DMS153 (cell line): ENCODE measurements around the gene RBM27.
"Not testable (repeated sequence)": the region's sequence is repeated elsewhere in the genome, so short reads cannot be mapped to it uniquely, and the experiment has no call there.

ENCODE experiments used
- DNase-seq: peaks from one replicate; lab custom pipeline; 2025; lab: John Stamatoyannopoulos, UW

Gene RBM27

GRCh38 chr5:146205499-146206202 is 2.2 kb downstream of the RBM27 start:
- no peak for DNase-seq

DNA sequence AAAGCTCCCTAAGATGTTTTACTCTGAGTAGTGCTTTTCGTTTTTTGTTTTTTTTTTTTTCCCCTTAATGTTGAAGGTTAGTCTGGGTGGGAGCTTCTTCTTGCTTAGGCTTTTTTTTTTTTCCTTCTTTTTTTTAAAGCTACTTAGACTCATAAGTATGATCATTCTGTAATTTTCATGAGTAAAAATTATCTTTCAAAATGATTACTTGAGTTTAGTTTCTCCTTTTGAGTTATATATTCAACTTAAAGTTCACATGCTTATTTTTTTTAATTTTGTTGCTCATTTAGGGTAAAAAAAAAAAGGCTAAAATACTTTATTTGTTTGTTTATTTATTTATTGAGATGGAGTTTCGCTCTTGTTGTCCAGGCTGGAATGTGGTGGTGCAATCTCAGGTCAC is 2.9 kb downstream of the RBM27 start:
- DNase-seq, result no peak

DNA sequence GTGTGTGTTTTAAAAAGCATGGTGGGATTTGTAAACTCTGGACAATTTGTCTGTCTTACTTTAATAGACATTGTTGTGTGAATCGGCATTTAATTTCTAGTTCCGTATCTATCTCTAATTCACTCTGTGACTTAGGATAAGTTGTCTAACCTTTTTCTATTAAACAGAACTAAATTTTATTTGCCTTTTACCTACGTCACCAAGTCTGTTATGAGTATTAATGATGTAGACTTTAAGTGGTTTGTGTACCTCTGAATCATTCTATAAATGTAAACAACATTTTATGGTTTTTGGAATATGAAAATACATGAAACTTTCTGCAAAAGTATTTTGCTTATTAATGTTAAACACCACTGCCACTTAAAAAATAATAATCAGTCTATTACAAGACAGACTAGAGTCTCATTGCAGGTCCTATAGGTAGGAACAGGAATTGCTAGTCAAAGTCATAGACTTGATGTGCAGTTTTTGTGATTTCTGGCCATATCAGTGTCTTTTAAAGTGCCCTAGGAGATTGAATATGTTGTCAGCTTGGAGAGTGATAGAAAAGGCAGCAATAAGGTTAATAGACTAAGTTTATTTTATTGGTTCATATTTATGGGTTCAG is 5.6 kb downstream of the RBM27 start:
- DNase-seq, result no peak

DNA sequence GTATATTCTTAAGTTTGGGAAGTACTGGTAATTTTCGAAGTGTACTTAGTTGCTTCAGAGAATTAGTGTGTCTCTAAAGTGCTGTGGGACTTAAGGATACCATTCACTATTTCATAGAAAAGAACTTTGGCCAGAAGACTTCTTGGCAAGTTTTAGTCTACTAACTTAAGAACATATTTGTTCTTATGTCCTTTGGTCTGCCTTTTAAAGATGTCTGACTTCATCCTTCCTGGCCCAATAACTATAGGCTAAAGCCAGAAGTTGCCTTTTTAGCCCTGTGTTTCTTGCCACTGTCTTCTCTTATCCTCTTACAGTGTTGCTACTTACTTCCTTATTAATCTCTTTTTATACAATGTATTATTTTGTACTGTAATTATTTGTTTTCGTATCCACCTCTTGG is 6.3 kb downstream of the RBM27 start:
- DNase-seq, result no peak

DNA sequence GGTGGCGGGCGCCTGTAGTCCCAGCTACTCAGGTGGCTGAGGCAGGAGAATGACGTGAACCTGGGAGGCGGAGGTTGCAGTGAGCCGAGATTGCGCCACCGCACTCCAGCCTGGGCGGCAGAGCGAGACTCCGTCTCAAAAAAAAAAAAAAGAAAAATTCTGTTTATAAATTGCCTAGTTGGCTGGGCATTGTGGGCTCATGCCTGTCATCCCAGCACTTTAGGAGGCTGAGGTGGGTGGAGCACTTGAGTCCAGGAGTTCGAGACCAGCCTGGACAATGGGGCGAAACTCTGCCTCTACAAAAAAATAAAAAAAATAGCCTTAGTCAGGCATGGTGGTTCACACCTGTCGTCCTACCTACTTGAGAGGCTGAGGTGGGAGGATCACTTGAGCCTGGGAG is 7.4 kb downstream of the RBM27 start:
- DNase-seq, result not testable (repeated sequence)

DNA sequence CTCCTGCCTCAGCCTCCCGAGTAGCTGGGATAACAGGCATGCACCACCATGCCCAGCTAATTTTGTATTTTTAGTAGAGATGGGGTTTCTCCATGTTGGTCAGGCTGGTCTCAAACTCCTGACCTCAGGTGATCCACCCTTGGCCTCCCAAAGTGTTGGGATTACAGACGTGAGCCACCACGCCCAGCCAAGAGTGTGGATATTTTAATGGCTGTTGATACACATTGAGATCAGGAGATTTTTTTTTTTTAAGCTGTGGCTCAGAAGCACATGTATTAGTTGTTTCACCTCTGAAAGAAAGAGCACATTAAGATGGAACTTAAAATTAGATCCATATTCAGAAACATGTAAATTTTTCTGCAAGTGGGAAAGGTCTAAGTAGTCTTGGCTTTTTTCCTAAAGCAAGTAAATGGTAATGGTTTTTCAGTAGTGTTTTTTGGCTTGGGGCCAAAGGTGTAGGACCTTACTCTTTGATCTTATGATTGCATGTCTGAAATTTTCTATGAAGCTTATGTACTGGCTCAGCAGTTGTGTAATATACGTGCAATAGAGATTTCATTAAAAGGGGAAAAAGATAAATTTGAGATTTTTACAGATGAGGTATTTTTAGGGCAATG is 9.9 kb downstream of the RBM27 start:
- no peak for DNase-seq

DNA sequence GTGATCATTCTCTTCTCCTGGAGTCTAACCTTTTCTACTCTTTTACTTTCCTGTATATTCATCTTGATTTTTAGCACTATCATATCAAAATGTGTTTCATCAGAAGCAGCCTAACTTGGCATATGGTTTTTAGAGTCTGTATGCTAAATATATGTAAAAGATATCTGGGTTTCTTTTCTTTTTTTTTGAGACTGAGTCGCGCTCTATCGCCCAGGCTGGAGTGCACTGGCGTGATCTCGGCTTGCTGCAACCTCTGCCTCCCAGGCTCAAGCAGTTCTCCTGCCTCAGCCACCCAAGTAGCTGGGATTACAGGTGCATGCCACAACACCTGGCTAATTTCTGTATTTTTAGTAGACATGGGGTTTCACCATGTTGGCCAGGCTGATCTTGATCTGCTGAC is 11.5 kb downstream of the RBM27 start:
- not testable (repeated sequence) for DNase-seq

GRCh38 chr5:146218168-146218567 is 14.8 kb downstream of the RBM27 start:
- DNase-seq, result no peak

DNA sequence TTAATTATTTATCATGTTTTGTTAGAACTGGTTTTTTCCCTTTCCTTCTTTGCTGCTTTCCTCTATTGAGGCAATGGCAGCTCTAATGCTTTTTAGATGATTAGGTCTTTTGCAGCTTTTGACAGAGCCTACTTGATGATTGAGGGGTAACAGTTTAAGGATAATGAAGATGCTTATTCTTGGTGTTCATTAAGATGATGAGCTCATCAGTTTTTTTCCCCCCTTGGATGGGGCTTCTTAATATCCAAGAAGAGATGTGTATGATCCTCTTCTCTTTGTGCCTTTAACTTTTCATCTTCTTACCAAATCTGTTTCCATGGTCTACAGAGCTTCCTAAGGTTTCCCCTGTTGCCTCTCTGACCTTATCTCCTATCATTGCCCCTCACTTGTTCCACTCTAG is 15.8 kb downstream of the RBM27 start:
- DNase-seq, result no peak

DNA sequence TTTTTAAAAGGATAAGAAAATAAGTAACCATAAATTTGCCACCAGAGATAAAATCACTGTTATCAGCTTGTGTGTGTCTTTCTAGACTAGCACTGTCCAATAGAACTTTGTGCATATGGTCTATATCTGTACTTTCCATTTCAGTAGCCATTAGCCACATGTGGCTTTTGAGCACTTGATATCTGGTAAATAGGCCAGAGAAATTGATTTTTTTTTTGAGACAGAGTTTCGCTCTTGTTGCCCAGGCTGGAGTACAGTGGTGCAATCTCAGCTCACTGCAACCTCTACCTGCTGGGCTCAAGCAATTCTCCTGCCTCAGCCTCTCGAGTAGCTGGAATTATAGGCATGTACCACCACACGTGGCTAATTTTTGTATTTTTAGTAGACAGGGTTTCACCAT is 17.8 kb downstream of the RBM27 start:
- no peak for DNase-seq

DNA sequence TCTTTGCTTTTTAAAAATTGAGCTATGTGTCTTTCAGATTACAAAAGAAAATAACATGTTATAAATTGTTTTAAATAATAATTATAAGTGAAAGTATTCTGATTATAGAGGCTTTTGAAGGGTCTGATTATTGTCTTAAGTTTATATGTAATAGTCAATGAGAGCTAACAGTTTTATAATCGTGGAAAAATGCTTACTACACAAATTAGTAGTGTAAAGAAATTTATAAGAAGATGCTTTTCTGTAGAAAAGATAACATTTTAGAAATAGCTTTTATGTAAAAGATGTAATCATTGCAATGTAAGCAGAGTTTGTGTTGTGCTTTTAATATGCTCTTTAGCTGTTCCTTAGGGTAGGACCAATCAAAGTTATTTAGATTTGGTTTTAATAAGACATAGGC is 18.6 kb downstream of the RBM27 start:
- DNase-seq, result no peak

- no peak for DNase-seq
These were observed 19.8 kb downstream of the RBM27 start for GRCh38 chr5:146223179-146223578.

GRCh38 chr5:146229222-146229621 is 25.8 kb downstream of the RBM27 start:
- no peak for DNase-seq

DNA sequence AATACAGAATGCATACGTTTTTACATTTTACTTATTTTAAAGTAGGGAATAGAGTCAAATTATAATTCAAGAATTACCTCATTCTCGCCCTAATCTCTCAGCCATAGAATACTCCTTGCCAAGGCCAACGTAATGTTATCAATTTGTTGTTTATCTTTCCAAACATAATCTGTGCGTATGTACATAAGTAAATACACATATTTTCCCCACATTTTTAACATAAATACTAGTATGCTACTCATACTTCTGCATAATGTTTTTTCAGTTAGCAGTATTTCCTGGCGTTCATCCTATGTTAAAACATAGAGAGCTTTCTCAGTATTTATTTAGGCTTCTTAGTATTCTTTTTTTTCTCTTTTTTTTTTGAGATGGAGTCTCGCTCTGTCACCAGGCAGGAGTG is 28.8 kb downstream of the RBM27 start:
- no peak for DNase-seq

DNA sequence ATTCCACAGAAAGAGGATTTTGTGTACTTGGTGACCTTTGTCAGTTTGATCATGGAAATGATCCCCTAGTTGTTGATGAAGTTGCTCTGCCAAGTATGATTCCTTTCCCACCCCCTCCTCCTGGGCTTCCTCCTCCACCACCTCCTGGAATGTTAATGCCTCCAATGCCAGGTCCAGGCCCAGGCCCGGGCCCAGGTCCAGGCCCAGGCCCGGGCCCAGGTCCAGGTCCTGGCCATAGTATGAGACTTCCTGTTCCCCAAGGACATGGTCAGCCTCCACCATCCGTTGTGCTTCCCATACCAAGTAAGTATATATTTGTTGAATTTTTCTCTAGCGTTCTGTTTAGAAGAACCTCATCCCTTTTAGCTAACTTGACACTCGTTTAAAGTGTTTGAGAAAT is 30.0 kb downstream of the RBM27 start:
- DNase-seq, result no peak

GRCh38 chr5:146238973-146239372 is 35.6 kb downstream of the RBM27 start:
- DNase-seq, result no peak

DNA sequence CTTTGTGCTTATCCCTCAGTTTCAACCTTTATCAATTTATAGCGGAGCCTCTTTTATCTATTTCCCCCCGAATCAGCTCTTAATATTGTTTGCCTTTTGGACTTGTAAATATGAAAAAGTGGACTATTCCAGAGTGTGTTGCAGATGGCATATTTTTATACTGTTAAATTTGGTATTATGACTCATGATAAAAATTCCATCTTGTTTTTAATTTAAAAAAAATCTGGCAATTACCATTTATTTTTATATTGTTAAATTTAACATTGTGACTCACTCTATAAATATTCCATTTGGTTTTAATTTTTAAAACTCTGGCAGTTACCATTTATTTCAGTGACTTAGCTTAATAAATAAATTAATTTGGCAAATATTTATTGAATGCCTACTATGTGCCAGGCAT is 37.5 kb downstream of the RBM27 start:
- no peak for DNase-seq

GRCh38 chr5:146243247-146243646 is 39.8 kb downstream of the RBM27 start:
- no peak for DNase-seq

DNA sequence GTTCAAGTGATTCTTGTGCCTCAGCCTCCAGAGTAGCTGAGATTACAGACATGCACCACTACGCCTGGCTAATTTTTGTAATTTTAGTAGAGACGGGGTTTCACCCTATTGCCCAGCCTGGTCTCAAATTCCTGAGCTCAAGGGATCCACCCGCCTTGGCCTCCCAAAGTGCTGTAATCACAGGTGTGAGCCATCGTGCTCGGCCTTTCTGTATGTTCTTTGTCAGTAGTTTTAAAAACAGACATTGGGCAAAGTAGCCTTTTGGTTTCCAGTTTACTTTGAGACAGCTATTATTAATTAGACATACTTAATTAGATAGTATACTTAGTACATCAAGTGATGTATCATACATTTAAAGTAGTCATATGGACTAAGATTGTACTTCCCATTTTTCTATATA is 45.2 kb downstream of the RBM27 start:
- DNase-seq, result no peak

DNA sequence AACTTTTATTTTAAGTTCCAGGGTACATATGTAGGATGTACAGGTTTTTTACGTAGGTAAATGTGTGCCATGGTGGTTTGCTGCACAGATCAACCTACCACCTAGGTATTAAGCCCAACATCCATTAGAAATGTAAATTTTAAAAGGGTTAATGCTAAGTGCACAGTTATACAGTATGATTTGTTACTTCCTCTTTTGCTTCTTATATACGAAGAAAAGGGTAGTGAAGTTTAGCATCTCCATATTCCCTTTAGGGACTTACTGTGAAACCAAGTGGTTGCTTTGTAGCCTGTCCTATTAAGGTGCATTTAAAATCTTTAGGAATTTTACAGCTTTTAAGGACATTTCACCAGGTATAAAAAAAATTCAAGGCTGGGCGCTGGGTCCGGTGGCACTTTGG is 46.4 kb downstream of the RBM27 start:
- no peak for DNase-seq
